Measurements from ENCODE around the gene SLC35F2.
"Not testable (repeated sequence)": the region's sequence is repeated elsewhere in the genome, so short reads cannot be mapped to it uniquely, and the experiment has no call there.

SLC35F2 gene

GRCh38 chr11:107842412-107843100 is 16.0 kb downstream of the SLC35F2 start:
- DNase-seq (ENCODE audit: low read depth in 2 of 2) = no peak

- no peak for DNase-seq (ENCODE audit: low read depth in 2 of 2)
Measured at GRCh38 chr11:107840129-107840484, 18.5 kb downstream of the SLC35F2 start.

- DNase-seq (ENCODE audit: low read depth in 2 of 2) = no peak
Measured at GRCh38 chr11:107836851-107837250, 21.7 kb downstream of the SLC35F2 start.

GRCh38 chr11:107834995-107835394 is 23.6 kb downstream of the SLC35F2 start:
- DNase-seq (ENCODE audit: low read depth in 2 of 2) = no peak

GRCh38 chr11:107833926-107834325 is 24.7 kb downstream of the SLC35F2 start:
- not testable (repeated sequence) for DNase-seq (ENCODE audit: low read depth in 2 of 2)

GRCh38 chr11:107830915-107831540 is 27.6 kb downstream of the SLC35F2 start:
- no peak for DNase-seq (ENCODE audit: low read depth in 2 of 2)

- DNase-seq (ENCODE audit: low read depth in 2 of 2) = no peak
Measured at GRCh38 chr11:107827041-107827440, 31.5 kb downstream of the SLC35F2 start.

- no peak for DNase-seq (ENCODE audit: low read depth in 2 of 2)
Measured at GRCh38 chr11:107825875-107826274, 32.7 kb downstream of the SLC35F2 start.

GRCh38 chr11:107824668-107825369 is 33.8 kb downstream of the SLC35F2 start:
- DNase-seq (ENCODE audit: low read depth in 2 of 2) = no peak

GRCh38 chr11:107821199-107821927 is 37.2 kb downstream of the SLC35F2 start:
- no peak for DNase-seq (ENCODE audit: low read depth in 2 of 2)

GRCh38 chr11:107819361-107820014 is 39.1 kb downstream of the SLC35F2 start:
- DNase-seq (ENCODE audit: low read depth in 2 of 2) = no peak

GRCh38 chr11:107818491-107818890 is 40.1 kb downstream of the SLC35F2 start:
- no peak for DNase-seq (ENCODE audit: low read depth in 2 of 2)

GRCh38 chr11:107816028-107816427 is 42.6 kb downstream of the SLC35F2 start:
- DNase-seq (ENCODE audit: low read depth in 2 of 2) = no peak

GRCh38 chr11:107810875-107811274 is 47.7 kb downstream of the SLC35F2 start:
- no peak for DNase-seq (ENCODE audit: low read depth in 2 of 2)

- no peak for DNase-seq (ENCODE audit: low read depth in 2 of 2)
Measured at GRCh38 chr11:107808521-107808920, 50.1 kb downstream of the SLC35F2 start.

- no peak for DNase-seq (ENCODE audit: low read depth in 2 of 2)
Measured at GRCh38 chr11:107804971-107805370, 53.6 kb downstream of the SLC35F2 start.

GRCh38 chr11:107804211-107804610 is 54.4 kb downstream of the SLC35F2 start:
- no peak for DNase-seq (ENCODE audit: low read depth in 2 of 2)

GRCh38 chr11:107801641-107802040 is 56.9 kb downstream of the SLC35F2 start:
- DNase-seq (ENCODE audit: low read depth in 2 of 2) = no peak

- DNase-seq (ENCODE audit: low read depth in 2 of 2) = peak; percentile 6 to 24
Measured at GRCh38 chr11:107799218-107799859, 59.2 kb downstream of the SLC35F2 start.

- DNase-seq (ENCODE audit: low read depth in 2 of 2) = no peak
Measured at GRCh38 chr11:107792049-107792443, 66.5 kb downstream of the SLC35F2 start.

GRCh38 chr11:107791343-107792048 is 67.1 kb downstream of the SLC35F2 start:
- no peak for DNase-seq (ENCODE audit: low read depth in 2 of 2)
